NOMO-1 treated with dmso at 0.1 percent for 144 hours (cell line): ENCODE results near the gene SUMO1.
A peak's percentile ranks its signal among the peaks of the same experiment; 100 is the strongest.

Experiments
- DNase-seq: peaks from one replicate; lab custom pipeline; 2025; ENCODE audit not compliant: unreplicated experiment; lab: John Stamatoyannopoulos, UW

SUMO1 gene

DNA sequence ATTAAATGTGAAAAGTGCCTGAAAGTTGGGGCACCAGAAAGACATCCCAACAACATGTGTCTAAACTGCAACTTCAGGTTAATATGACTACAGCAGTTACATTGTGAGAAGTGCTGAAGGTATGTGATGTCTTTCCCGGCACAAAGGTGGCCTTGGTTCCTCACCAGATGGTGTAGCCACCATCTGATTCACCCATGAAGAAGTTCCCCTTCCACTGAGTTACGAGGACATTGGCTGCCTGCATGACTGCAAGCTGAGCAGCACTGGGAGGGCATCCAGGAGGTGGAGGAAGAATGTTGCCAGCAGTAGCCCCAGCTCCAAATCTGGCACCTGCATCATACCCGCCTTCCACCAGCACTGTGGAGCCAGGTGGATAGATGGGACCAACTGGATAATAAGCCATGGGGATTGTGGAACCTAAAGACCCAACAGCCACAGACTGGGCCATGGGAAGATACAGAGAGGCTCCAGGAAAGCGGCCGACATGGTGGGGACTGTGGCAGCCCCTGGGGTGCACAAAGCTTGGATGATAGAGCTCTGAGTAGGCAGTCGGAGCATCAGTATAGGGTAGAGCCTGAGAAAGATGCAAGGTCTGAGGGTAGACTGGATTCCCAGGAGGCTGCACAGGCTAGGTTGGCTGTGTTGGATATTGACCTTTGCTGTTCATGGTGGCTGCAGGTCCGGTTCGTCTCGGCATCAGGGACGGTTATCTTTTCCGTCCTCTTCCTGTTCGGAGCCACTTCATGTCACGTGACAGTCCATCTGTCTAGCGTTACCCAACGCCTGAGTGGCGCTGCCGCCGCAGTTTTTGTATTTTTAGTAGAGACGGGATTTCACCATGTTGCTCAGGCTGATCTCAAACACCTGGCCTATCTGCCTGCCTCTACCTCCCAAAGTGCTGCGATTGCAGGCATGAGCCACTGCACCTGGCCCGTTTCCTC, 36.9 kb downstream of the SUMO1 start:
- DNase-seq: no peak

DNA sequence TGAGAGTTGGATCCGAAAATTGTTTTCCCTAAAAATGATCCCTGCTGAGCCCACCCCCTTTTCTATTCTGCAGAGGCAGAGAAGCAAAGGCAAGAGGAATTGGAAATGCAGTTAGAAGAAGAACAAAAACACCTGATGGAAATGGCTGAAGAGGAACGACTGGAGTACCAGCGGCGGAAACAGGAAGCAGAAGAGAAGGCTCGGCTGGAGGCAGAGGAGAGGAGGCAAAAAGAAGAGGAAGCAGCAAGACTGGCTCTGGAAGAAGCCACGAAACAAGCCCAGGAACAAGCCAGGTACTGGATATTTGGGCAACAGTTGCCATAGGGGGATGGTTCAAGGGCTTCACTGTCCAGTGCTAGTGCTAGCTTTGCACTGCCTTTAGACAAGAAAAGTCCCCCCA, 41.7 kb downstream of the SUMO1 start:
- peak; percentile 25 for DNase-seq

DNA sequence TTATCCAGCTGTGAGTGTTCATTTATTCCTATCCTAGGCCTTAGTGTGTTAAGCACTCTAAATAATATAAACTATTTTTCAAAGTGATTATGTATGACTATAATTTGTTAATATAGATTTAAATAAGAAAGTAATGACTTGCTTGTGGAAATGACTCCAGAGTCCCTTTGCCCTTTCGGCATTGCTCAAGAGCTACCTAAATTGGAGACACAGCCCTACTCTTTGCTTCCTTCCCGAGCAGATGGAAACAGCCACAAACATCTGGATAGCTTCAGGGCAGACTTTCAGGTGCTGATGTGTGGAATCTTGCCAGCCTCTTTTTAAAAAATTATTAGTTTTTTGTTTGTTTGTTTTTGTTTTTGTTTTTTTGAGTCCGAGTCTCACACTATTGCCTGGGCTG, 44.0 kb downstream of the SUMO1 start:
- DNase-seq: no peak

DNA sequence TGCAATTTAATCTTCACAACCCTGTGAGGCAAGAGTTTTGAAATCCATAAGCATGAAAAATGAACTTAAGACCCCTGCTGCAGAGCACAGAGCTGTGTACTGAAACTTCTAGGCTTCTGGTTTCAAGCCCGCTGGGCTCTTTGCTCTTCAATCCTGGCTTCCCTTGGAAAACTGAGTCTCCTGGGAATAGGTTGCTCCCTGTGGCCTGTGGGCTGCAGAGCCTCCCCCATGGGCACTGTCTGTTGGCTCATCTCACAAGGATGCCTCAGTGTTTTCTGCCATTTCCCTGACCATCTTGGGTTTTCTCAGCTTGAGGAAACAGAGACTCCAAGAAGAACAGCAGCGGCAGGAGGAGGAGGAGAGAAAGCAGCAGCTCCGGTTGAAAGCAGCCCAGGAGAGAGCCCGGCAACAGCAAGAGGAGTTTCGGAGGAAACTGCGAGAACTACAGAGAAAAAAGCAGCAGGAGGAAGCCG, 44.5 kb downstream of the SUMO1 start:
- DNase-seq: no peak

DNA sequence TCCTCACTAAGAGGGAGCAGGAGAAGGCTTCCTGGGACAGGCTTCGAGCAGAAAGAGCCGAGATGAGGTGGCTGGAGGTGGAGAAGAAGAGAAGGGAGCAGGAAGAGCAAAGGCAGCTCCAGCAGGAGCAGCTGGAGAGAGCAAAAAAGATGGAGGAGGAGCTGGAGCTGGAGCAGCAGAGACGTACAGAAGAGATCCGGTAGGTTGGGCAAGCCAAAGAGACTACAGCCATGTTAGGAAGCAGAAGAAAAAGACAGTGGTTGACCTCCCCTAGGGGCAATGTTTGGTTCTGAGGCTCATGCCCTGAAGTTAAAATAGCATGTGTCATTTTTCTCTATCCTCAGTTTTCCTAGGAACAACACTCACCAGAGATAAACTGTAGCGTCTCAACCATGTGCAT, 45.1 kb downstream of the SUMO1 start:
- no peak for DNase-seq

DNA sequence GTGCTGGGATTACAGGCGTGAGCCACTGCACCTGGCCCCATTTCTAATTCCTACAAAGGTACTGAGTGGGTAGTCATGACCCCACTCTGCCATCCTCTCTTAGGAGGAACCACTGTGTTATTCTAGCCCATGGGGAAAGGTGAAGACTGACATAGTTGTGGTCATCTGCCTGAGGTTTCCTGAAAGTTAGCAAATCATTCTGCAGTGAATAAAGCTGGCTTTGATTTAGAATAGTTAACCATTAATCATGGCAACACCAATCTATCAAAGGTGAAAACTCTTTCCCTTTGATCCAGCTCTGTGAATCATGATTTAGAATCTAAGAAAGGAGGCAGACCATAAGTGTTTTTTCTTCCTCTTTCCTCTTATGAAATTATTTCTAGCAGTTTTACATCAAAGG, 50.8 kb downstream of the SUMO1 start:
- DNase-seq: no peak

DNA sequence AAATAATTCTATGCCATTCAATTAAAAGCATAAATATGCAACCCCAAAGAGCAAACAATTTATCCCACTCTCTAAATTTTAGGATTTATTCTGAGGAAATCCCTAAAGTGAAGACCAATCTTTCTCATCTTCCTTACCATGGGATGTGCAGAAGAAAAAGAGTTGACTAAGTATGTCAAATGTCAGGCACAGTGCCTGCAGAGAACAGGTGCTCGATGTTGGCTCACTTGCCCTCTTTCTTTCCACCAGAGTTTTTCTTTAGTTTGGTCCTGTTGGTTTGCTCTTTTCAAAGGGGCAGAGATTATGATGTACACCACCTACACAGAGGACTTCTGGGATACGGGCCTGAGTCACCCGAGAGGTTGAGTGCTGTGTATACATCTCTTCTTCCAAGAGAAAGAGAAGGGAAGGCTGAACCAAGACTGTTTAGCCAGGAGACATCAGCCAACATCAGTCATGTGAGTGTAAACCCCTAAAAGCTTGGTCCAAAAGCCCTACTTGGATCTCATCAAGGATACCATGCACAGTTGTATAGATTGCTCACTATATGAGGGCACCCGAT, 51.7 kb downstream of the SUMO1 start:
- DNase-seq: no peak

DNA sequence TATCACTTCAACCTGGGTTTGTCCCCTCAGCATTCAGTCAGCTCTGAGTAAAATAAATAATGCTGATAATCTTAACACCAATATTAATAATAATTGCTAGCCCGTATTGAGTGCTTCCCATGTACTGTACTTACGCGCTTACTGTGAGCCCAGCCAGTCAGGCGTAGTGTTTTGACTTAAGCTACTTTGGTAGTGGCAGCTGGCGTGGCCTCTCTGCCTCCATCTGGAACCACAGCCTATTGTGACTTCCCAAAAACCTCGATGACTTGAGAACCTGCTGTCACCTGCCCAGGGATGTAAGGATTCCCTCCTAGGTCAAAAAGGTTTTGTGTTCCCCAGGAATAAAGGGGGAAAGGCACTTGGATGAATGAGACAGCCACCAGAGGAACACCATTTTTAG, 53.2 kb downstream of the SUMO1 start:
- no peak for DNase-seq

DNA sequence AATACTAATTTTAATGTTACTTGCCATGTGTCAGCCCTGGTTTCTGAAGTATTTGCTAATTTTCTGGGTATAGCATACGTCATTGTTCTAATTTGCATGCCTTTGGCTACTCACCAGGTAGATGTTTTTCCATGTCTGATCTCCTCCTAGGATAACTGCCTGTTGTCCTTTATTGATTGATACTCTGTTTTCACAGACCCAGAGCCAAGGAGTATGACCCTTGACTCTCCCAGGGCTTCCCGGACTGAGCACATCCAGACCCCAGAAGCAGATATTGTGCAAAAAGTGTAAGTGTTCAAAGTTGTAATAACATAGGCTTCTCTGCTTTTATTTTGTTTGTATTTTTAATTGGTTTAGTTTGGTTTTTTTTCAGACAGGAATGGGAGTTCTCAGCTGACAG, 53.8 kb downstream of the SUMO1 start:
- no peak for DNase-seq

DNA sequence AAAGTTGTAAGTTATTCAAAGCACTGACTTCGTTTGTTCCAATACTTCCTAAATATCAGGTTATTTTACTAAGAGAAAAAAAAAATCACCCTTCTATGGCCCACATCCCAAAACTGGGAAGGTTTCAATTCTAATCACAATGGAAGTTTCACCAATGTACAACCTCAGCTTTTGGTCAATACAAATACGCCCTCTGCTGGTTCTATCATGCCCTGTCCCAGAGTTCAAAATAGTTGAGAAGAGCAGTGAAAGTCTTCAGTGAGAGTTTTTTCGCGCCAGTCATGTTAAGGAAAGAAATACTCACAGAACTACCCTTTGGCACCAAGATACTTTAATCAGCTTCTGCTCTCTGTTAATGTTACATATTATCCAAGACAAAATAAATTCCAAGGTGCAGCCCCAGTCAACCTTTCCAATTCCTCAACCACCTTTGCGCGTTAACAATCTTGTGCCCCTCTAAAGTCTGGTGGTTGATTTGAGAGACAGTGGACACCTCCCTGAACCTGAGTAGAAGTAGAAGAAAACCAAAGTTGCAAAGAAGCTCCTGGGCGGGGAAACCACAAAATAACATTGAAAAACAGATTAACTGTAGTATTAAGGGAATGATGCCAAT, 59.9 kb downstream of the SUMO1 start:
- peak; percentile 23 for DNase-seq

DNA sequence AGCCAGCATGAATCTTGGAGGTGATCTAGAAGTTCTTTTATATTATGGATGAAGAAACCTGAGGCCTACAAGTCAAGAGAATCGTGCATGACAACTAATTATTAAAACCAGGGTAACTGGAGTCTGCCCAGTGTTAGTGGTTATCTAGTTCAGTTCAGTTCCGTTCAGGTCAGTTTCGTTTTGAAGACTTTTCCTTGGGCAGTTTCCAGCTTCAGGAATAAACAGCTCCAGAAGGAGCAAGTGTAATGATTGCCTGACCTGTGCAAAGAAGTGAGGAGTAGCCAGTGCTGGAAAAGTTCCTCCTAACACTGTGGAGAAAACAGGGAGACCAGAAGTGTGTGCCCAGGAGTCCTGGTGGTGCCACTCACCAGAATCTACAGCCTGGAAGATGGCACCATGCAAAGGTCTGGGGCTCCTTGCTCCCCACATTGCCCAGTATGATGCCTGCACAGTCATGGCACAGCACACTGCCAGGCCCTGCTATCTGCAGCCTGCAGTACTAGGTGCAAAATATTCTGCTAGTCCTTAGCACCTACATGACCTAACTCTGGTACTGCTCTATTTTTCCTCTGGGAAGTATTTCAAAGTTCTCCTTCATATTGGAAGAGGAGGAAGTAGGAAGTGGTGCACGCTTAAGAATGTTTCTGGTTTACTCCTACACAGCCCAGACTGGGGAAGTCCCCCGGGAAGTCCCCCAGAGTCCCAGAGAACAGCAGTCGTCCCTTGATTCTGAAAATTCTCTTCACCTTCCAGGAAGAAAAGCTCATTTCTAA, 65.8 kb downstream of the SUMO1 start:
- no peak for DNase-seq

DNA sequence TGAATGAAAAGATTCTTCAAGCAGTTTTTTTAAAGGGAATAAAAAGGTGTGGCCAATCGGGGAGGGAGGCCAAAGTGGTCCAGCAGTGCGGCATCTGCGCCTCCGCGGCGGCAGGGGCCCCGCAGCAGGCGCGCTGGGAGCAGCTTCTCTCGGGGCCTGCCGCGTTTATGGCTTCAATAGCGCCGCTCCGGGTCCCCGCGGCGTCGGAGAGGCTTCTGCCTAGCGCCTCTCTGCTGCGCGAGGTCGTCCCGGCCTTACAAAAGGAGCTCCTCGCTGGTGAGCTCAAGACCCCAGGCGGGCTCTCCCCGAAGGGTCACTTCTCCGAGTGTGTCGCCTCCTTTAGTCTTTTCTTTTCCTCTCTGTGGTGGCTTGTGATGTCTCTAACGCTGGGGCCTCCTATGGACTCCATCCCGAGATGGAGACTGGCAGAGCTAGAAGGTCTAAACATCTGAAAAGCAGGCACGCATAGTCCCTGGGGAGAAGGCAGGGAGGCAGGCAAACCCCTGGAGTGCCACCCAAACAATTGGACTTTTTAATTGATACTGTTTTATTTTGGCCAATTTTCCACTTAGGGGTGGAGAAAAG, 67.1 kb downstream of the SUMO1 start:
- no peak for DNase-seq

DNA sequence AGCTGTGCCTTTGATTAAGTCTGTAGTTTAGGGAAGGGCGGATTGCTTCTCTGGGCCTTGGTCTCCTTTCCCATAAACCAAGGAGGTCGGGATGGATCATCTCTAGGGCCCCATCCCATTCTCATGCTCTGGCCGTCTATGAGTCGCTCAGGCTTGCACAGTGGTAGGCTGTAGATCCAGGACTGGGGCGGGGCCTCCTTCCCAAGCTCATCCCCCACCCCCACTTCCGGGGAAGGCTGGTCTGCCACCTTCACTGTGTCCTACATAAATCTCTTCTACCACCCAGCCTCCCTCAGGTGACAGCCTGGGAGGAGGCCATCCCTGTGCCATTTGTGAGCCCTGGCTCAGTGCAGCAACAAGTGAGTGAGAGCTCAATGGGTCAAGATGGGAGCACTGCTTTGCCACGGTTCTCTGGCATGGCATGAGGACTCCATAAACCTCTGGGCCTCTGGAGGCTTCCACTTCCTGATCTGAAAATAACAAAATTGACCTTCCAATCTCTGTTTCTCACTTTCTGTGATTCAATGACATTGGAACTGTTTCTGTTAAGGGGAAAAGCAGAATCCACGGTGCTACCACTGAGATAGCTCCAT, 68.5 kb downstream of the SUMO1 start:
- DNase-seq: no peak

DNA sequence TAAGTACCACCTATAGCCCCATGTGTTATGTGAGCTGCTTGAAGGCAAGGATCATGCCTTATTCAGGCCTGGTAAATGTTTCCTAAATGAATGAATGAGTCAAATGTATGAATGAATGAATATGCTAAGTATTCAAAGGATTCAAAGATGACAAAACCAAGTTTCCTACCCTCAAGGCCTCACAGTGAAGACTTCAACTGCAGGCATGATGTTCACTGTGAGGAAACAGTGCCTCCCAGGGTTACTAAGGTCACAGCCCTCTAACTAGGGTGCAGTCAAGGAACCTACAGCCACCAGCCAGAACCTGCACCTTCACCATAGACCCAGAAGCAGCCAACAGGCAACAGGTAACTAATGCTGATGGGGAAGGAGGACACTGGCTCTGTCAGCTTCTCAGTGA, 69.3 kb downstream of the SUMO1 start:
- no peak for DNase-seq

DNA sequence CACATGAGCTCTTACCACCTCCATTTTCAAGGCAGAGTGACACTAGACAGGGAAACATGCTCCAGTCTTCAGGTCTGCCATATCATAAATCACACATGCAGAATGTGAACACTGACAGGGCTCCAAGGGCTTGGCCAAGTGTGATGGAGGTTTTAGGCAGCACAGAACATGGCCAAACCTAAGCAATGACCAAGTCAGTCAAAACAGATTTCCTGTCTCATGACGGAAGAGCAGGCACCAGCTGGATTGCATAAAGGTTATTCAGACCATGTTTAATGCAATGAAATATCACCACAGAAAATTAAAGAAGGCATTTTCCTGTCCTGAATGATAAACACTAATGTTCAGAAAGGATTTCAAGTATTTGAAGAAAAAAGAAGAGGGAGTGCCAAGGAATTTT, 72.5 kb downstream of the SUMO1 start:
- DNase-seq: no peak

DNA sequence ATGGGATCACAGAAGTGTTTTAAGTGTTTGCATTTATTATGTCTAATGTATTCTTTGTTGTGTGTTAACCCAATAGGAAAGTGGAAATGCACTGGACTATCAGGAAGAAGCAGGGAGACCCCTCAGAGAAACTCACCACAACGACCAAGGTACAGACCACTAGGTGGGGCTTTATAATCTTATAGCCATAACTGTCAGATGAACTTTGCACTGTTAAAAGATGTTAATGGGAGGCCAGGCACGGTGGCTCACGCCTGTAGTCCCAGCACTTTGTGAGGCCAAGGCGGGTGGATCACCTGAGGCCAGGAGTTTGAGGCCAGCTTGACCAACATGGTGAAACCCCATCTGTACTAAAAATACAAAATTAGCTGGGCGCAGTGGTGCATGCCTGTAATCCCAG, 73.2 kb downstream of the SUMO1 start:
- DNase-seq: no peak

DNA sequence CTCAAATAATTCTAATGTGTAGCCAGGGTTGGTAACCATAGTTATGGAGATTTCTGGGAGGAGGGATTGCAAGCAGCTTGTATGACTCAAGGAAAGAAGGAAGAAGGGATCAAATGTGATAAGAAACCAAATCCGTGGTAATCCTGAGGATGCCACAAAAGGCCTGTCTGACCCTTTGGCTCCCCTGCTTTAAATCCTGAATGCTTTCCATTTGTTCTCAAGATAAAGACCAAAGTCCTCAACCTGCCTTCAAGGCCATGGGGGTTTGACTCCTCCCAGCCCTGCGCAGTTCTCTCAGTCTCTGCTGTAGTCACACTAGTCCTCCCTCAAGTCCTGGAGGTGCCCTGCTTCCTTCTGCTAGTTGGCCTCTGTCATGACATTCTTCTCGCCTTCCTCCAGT, 74.0 kb downstream of the SUMO1 start:
- no peak for DNase-seq

DNA sequence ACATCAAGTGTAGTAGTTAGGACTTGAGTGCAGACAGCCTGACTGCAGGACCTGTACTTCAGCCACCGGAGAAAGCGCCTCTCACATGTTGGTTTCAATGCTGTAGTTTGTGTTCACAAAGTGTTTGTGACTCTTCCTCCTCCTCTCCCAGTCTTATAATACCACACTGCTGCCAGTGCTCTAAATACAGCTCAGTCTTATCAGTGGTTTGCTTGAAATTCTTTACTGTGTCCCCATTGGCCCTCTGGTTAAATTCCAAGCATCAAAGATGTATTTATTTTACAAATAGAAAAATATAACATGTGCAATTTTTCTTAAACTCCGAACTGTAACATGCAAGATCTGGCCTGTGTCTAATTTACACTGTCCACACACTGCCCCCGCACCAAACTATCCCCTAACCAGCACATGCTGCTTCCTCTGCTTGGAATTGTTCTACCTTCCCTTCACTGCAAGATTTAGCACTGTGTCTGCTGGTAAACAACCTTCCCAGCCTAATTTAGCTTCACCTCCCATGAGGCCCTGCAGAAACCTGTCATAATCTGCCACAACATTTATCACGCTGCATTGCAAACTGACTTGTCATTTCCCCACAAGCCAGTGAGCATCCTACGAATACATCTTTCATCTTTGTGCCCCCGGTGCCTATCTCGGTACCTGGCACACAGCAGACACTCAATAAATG, 77.1 kb downstream of the SUMO1 start:
- no peak for DNase-seq

DNA sequence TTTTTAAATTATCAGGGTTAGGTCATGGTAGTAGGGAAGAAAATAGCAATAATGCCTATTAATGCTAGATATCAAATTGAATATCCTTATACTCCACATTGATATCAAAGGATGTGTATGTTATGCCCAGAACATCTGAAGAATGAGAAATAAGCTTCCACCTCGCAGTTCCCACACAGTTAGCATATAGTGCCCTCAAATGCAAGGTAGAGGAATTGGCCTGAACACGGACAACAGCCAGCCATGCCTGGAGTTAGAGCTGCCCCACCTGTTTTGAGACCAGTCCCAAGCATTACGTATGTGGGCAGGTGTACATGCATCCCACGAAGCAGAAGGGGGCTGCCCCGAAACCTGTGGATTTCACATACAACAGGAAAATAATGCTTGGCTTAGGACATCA, 79.6 kb downstream of the SUMO1 start:
- no peak for DNase-seq
